Left colon (tissue), 2 donors: ENCODE results near the gene MBOAT2. TPM values are rescaled to one million over a fixed set of nuclear protein-coding genes. Genes with fewer than 3 reads are reported as not detected.

Experiments
- ATAC-seq: fragments of 200-7000 bp; cut with Tn5 transposase; one replicate; pipeline ENCODE4 v1.9.1; 2020; ENCODE audit warnings: mild to moderate bottlenecking, moderate library complexity
- DNase-seq, 2 donors: peaks; one replicate each; pipeline ENCODE4 v3.0.0-alpha.2; 2020
- intact Hi-C, 2 donors: fragments of 100-400 bp; cut with DNase I in 1 of 2; cut with micrococcal nuclease in 1 of 2; formaldehyde crosslinking; loops; one replicate each; pipeline versions ENCODE4 v1.11.2 to v1.14.0; 2022; cut with DNase I, micrococcal nuclease
- total RNA-seq, 2 donors: library from RNA; stranded (reverse); fragmentation: NEBNext Ultra II Directional; extraction: Animal tissue kit (Norgen Biotek cat#: 25700); gene quantifications; one replicate each; pipeline ENCODE4 v1.2.1, GENCODE V29; 2021
- donor health status: DM: no; HTN: no; CAD: no.
- donor health status: DM: yes; HTN: yes; CAD: no.

MBOAT2 gene
- total RNA-seq, 2 donors from 2014 or later, result 67.0 to 73.8 TPM

DNA sequence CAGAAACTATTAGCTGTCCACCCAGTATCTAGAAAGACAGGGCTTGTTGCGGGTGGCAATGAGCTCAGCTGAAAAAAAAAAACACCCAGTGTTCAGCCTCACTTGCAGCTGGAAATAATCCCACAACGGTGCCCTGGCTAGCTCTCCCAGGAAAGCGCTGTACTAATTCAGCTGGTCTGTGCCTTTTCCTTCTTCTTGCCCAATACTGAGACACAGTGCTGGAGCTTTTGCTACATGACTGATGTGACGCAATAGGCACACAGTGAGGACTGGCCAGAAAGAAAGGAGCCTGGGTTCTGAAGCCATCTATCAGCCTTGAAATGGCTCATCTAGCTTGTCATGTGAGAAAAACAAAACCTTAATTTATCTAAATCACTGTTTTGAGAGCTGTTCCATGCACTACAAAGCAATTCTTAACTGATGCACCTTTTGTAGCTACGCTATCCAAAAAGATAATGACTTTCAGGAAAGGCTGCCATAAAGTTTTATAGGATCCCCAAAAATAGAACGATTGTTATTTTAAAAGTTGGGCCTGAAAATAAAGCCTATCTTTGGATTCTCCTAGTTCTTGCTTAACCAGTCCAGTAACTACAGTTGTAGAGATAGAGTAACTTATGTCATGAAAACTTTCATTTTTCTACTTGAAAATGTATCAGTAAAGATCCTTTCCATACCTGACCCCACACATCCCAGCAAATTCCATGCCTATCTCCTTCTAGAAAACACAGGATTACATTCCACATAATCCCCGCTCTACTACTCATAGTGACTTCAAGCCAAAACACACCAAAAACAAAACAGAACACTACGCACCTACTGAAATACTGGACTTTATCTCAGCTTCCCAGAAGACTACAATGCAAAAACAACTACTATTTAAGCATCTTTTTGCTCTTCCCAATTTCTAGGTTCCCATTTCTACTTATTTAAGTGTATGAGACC, 181.9 kb downstream of the MBOAT2 start:
- intact Hi-C loops, result no loop called here
- peak in 1 of 2 donors; percentile 36 for DNase-seq
- ATAC-seq, result no peak

GRCh38 chr2:8819948-8820347, 183.5 kb downstream of the MBOAT2 start:
- ATAC-seq (no peak), DNase-seq (no peak)
- intact Hi-C loops, result no loop called here

DNA sequence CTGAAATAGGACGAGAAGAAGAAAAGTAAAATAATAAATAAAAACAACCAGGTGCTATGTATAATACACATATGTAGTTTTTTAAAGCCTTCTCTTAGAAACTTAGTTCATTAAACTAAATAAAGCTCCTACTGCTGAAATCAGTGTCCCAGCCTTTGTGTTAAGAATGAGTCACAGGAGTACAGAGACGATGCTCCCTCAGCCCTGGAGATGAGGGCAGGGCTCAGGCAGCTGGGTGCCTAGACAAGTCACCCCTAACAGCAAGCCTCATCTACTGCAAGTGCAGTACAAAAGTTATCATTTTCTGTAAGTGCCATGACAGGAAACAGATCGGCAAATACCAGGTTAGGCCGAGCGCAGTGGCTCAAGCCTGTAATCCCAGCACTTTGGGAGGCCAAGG, 184.3 kb downstream of the MBOAT2 start:
- no peak for DNase-seq
- no peak for ATAC-seq
- intact Hi-C loops, result no loop called here

GRCh38 chr2:8817221-8817620, 186.3 kb downstream of the MBOAT2 start:
- intact Hi-C loops, result no loop called here
- ATAC-seq (no peak), DNase-seq (no peak)

GRCh38 chr2:8806885-8807704, 196.4 kb downstream of the MBOAT2 start:
- intact Hi-C loops, result no loop called here
- DNase-seq (no peak), ATAC-seq (no peak)

- intact Hi-C loops, result no loop called here
- ATAC-seq (no peak), DNase-seq (no peak)
Observed at GRCh38 chr2:8805278-8806210, 197.9 kb downstream of the MBOAT2 start.

GRCh38 chr2:8803658-8804379, 199.7 kb downstream of the MBOAT2 start:
- ATAC-seq, result peak; percentile 98
- intact Hi-C loops, result no loop called here

GRCh38 chr2:8802741-8803140, 200.7 kb downstream of the MBOAT2 start:
- ATAC-seq (no peak), DNase-seq (no peak)
- intact Hi-C loops, result no loop called here

More at GRCh38 chr2:8803658-8804379, 199.7 kb downstream of the MBOAT2 start:
- DNase-seq, result peak; percentile 44 to 72

Other genes starting within 250 kb of the MBOAT2 start
- gene KIDINS220, start 166.1 kb downstream of the MBOAT2 start, total RNA-seq, result 10 to 100 TPM; 46.5 to 48.0 TPM
- 10 to 100 TPM; 63.8 to 71.0 TPM for gene ASAP2, start 203.1 kb upstream of the MBOAT2 start, total RNA-seq